Kidney (tissue), 14 donors: ENCODE measurements around the gene XYLT1. TPM values are rescaled to one million over a fixed set of nuclear protein-coding genes. Genes with fewer than 3 reads are reported as not detected.
"Not testable (repeated sequence)": the region's sequence is repeated elsewhere in the genome, so short reads cannot be mapped to it uniquely, and the experiment has no call there.

Source experiments
- DNase-seq, 5 donors: peaks; one replicate each; pipeline ENCODE4 v3.0.0-alpha.2; 2013 to 2020
- FAIRE-seq: peaks from 2 replicates; lab custom pipeline; 2012; peaks lifted over from hg19 to GRCh38; lab: Jason Lieb, UNC
- H3K27ac ChIP-seq, 2 donors: one replicate each; pipeline ENCODE4 v1.7.0; 2013; ENCODE audit warnings: low read depth in 2 of 2, low read length in 2 of 2, inconsistent platforms in 1 of 2
- H3K27me3 ChIP-seq: one replicate; pipeline ENCODE4 v1.7.1; 2013; ENCODE audit warnings: low read length, inconsistent platforms; ENCODE audit not compliant: control insufficient read depth, insufficient read depth
- H3K36me3 ChIP-seq, 3 donors: one replicate each; pipeline versions ENCODE4 v1.7.0 to v1.7.1; 2013; ENCODE audit warnings: low read length in 3 of 3, control low read depth in 1 of 3, inconsistent platforms in 1 of 3; ENCODE audit not compliant: insufficient read depth in 3 of 3, control insufficient read depth in 2 of 3
- H3K4me1 ChIP-seq, 3 donors: one replicate each; pipeline versions ENCODE4 v1.7.0 to v1.7.1; 2013; ENCODE audit warnings: low read length in 3 of 3, inconsistent platforms in 1 of 3, low read depth in 1 of 3; ENCODE audit not compliant: control insufficient read depth in 2 of 3, insufficient read depth in 2 of 3
- H3K4me3 ChIP-seq, 3 donors: one replicate each; pipeline versions ENCODE4 v1.7.0 to v1.8.1; 2013; ENCODE audit warnings: low read length in 3 of 3, control low read depth in 1 of 3, inconsistent platforms in 1 of 3
- H3K9ac ChIP-seq, 3 donors: one replicate each; pipeline versions ENCODE4 v1.7.0 to v1.7.1; 2013; ENCODE audit warnings: low read length in 3 of 3, control low read depth in 1 of 3, inconsistent platforms in 1 of 3
- H3K9me3 ChIP-seq, 3 donors: one replicate each; pipeline versions ENCODE4 v1.7.0 to v1.7.1; 2013; ENCODE audit warnings: low read length in 3 of 3, control low read depth in 1 of 3, inconsistent platforms in 1 of 3; ENCODE audit not compliant: control insufficient read depth in 2 of 3, insufficient read depth in 1 of 3
- intact Hi-C: fragments of 100-400 bp; cut with DNase I; formaldehyde crosslinking; loops from one replicate; pipeline ENCODE4 v1.11.1; 2022
- polyA plus RNA-seq: library from polyadenylated mRNA; stranded (reverse); fragments of 350-450 nt; fragmentation: Illumina TruSeq; extraction: RNeasy Lipid Tissue Mini Kit (QIAGEN cat#74804); gene quantifications from one replicate; pipeline ENCODE4 v1.2.3, GENCODE V29; 2014; ENCODE audit warnings: low read depth, low replicate concordance; ENCODE audit not compliant: insufficient read depth
- total RNA-seq: library from RNA; stranded (reverse); fragmentation: NEBNext Ultra II Directional; extraction: Animal tissue kit (Norgen Biotek cat#: 25700); gene quantifications from one replicate; pipeline ENCODE4 v1.2.1, GENCODE V29; 2021
- TF ChIP-seq, protein P1 (sequence below): IDR thresholded peaks from 3 replicates; pipeline ENCODE4 v1.5.1; 2012; ENCODE audit warnings: mild to moderate bottlenecking, moderate library complexity, borderline replicate concordance; ENCODE audit not compliant: insufficient read depth; ENCODE audit errors: extremely low read depth
- donor health status: control.
- donor health status: control.
- donor health status: control.
- donor health status: control.
- donor health status: control.
- donor health status: DM: yes; HTN: yes; CAD: no.
- donor health status: Normal renal cell carcinoma (clear cell type).

XYLT1 gene
- total and polyA plus RNA-seq, 2 donors from 2014 or later: 0.52 to 7.6 TPM

DNA sequence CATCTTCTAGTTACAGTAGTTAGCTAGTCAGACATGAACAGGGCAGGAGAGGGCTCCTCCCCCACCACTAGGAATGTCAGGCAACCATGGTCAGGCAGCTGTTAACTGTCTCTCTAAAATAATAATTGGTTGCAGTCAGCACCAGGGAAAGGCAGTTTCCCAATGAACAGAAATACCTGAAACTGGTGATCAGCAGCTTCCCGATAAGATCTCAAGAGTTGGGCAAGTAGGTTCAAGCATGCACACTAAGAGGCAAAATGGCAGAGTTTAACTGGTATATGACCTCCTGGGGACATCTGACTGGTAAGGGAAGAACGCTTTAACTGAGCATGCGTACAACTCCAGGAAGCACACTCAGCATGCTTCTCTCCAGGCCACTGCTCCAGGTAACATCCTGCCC, 12.6 kb upstream of the XYLT1 start:
- Histone ChIP-seq H3K27ac (no peak overlapping the region), H3K9me3 (no peaks in the 10 kb centered on the region), H3K4me3 (no peak overlapping the region), H3K27me3 (no peaks in the 10 kb centered on the region), H3K36me3 (no peaks in the 10 kb centered on the region), H3K9ac (no peak overlapping the region), H3K4me1 (peaks cover 0 to 4% (median 2%) of the 10 kb centered on the region in 3 donors)
- FAIRE-seq: no peak
- DNase-seq: peak in 3 of 5 donors; percentile 46 to 58 (median 58)
- TF ChIP-seq, protein P1, sequence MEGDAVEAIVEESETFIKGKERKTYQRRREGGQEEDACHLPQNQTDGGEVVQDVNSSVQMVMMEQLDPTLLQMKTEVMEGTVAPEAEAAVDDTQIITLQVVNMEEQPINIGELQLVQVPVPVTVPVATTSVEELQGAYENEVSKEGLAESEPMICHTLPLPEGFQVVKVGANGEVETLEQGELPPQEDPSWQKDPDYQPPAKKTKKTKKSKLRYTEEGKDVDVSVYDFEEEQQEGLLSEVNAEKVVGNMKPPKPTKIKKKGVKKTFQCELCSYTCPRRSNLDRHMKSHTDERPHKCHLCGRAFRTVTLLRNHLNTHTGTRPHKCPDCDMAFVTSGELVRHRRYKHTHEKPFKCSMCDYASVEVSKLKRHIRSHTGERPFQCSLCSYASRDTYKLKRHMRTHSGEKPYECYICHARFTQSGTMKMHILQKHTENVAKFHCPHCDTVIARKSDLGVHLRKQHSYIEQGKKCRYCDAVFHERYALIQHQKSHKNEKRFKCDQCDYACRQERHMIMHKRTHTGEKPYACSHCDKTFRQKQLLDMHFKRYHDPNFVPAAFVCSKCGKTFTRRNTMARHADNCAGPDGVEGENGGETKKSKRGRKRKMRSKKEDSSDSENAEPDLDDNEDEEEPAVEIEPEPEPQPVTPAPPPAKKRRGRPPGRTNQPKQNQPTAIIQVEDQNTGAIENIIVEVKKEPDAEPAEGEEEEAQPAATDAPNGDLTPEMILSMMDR: no peak
- intact Hi-C loops: no loop called here

DNA sequence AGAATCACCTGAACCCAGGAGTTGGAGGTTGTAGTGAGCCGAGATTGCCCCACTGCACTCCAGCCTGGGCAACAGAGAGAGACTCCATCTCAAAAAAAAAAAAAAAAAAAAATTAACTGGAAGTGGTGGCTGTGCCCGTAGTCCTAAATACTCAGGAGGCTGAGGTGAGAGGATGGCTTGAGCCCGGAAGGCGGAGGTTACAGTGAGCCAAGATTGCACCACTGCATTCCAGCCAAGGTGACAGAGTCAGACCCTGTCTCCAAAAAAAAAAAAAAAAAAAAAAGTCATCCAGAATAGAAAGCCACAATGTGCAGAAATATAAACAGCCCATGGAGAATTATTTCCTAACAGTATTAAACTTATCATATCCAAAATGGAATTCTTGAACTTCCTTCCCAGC, 11.6 kb upstream of the XYLT1 start:
- H3K27me3 ChIP-seq, H3K9me3 ChIP-seq, H3K9ac ChIP-seq, H3K4me1 ChIP-seq, H3K27ac ChIP-seq, H3K36me3 ChIP-seq, intact Hi-C loops, H3K4me3 ChIP-seq, FAIRE-seq, DNase-seq: not testable (repeated sequence)

DNA sequence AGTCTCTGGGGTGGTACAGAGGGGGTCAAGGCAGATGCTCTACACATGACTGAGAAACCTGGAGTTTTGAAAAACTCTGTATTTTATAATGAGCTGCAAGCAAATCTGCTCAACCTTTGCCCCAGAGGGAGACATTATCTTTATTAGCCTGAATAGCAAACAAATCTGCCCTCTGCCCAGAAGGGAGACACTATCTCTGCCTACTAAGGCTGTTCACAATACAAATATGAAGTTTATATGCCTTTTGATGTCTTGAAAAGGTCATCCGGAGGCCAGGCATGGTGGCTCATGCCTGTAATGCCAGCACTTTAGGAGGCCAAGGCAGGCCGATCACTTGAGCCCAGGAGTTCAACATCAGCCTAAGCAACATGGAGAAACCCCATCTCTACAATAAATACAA, 11.0 kb upstream of the XYLT1 start:
- Histone ChIP-seq H3K4me3 (no peak overlapping the region), H3K36me3 (no peaks in the 10 kb centered on the region), H3K27me3 (no peaks in the 10 kb centered on the region), H3K9me3 (no peaks in the 10 kb centered on the region), H3K4me1 (peaks cover 0 to 6% (median 2%) of the 10 kb centered on the region in 3 donors), H3K9ac (no peak overlapping the region), H3K27ac (no peak overlapping the region)
- no peak for DNase-seq
- FAIRE-seq: no peak
- intact Hi-C loops: no loop called here
- TF ChIP-seq, protein P1: no peak

DNA sequence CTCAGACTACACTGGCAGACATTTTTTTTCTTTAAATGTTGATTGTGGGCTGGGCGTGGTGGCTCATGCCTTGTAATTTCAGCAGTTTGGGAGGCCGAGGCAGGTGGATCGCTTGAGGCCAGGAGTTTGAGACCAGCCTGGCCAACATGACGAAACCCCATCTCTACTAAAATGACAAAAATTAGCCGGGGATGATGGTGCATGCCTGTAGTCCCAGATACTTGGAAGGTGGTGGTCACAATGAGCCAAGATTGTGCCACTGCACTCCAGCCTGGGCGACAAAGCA, 6.4 kb upstream of the XYLT1 start:
- H3K27me3 ChIP-seq, H3K36me3 ChIP-seq, H3K4me1 ChIP-seq, intact Hi-C loops, H3K9ac ChIP-seq, H3K27ac ChIP-seq, H3K4me3 ChIP-seq, DNase-seq, FAIRE-seq, H3K9me3 ChIP-seq: not testable (repeated sequence)
